ENCODE measurements around the gene MADD. TPM values are rescaled to one million over a fixed set of nuclear protein-coding genes. Genes with fewer than 3 reads are reported as not detected.

MADD gene
- total and polyA plus RNA-seq, 2 experiments from 2014 or later: 13.4 to 43.8 TPM

DNA sequence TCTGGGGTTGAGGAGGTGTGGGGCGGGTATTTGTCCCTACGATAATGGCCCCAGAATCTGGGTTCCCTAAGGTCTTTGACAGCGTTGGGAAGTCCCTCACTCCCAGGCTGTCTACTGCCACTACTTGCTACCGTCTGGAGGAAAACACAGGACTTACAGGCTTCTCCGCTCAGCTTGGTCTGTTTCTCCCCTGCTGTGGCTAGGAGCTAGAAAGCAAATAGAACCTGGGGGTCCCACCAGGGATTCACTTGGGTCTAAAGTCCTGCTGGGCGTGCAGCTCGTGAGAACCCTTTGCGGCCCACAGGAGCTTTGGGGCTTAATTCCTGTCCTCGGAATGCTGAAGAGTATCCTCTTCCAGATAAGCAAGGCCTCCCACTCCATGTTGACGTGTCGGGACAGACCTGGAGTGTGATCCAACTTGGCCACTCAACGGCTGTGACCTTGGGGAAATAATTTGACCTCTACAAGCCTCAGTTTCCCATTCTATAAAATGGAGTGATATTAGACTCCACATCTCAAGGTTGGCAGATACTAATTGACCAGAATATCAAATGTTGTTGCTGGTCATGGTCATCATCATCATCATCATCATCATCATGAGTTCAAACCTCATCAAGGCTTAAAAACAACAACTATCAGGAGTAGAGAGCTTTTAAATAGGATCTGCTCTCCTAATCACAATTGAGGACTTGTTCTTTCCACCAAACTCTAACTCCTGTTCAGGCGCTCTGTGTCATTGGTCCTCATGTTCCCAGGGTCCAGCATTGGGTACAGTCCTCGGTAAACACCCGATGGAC, 84.2 kb downstream of the MADD start:
- Mint-ChIP-seq H3K9me3 (no peaks in the 10 kb centered on the region), H3K36me3 (ENCODE audit: low read depth) (no peaks in the 10 kb centered on the region; the same call in 2 of the 3 replicates), H3K27me3 (ENCODE audit: insufficient read depth, low read depth, poor library complexity) (peaks cover 11% of the 10 kb centered on the region), H3K27ac (peak overlapping the region; percentile 13; the same call in 1 of the 2 replicates), H3K4me1 (peaks cover 8% of the 10 kb centered on the region), H3K4me3 (peak overlapping the region; percentile 68)
- no peak overlapping the region for H3K27ac ChIP-seq (ENCODE audit: low read depth)
- peaks cover 17% of the 10 kb centered on the region for H3F3A ChIP-seq (replicated peaks; ENCODE audit: low read depth)
- TF ChIP-seq, protein P1, sequence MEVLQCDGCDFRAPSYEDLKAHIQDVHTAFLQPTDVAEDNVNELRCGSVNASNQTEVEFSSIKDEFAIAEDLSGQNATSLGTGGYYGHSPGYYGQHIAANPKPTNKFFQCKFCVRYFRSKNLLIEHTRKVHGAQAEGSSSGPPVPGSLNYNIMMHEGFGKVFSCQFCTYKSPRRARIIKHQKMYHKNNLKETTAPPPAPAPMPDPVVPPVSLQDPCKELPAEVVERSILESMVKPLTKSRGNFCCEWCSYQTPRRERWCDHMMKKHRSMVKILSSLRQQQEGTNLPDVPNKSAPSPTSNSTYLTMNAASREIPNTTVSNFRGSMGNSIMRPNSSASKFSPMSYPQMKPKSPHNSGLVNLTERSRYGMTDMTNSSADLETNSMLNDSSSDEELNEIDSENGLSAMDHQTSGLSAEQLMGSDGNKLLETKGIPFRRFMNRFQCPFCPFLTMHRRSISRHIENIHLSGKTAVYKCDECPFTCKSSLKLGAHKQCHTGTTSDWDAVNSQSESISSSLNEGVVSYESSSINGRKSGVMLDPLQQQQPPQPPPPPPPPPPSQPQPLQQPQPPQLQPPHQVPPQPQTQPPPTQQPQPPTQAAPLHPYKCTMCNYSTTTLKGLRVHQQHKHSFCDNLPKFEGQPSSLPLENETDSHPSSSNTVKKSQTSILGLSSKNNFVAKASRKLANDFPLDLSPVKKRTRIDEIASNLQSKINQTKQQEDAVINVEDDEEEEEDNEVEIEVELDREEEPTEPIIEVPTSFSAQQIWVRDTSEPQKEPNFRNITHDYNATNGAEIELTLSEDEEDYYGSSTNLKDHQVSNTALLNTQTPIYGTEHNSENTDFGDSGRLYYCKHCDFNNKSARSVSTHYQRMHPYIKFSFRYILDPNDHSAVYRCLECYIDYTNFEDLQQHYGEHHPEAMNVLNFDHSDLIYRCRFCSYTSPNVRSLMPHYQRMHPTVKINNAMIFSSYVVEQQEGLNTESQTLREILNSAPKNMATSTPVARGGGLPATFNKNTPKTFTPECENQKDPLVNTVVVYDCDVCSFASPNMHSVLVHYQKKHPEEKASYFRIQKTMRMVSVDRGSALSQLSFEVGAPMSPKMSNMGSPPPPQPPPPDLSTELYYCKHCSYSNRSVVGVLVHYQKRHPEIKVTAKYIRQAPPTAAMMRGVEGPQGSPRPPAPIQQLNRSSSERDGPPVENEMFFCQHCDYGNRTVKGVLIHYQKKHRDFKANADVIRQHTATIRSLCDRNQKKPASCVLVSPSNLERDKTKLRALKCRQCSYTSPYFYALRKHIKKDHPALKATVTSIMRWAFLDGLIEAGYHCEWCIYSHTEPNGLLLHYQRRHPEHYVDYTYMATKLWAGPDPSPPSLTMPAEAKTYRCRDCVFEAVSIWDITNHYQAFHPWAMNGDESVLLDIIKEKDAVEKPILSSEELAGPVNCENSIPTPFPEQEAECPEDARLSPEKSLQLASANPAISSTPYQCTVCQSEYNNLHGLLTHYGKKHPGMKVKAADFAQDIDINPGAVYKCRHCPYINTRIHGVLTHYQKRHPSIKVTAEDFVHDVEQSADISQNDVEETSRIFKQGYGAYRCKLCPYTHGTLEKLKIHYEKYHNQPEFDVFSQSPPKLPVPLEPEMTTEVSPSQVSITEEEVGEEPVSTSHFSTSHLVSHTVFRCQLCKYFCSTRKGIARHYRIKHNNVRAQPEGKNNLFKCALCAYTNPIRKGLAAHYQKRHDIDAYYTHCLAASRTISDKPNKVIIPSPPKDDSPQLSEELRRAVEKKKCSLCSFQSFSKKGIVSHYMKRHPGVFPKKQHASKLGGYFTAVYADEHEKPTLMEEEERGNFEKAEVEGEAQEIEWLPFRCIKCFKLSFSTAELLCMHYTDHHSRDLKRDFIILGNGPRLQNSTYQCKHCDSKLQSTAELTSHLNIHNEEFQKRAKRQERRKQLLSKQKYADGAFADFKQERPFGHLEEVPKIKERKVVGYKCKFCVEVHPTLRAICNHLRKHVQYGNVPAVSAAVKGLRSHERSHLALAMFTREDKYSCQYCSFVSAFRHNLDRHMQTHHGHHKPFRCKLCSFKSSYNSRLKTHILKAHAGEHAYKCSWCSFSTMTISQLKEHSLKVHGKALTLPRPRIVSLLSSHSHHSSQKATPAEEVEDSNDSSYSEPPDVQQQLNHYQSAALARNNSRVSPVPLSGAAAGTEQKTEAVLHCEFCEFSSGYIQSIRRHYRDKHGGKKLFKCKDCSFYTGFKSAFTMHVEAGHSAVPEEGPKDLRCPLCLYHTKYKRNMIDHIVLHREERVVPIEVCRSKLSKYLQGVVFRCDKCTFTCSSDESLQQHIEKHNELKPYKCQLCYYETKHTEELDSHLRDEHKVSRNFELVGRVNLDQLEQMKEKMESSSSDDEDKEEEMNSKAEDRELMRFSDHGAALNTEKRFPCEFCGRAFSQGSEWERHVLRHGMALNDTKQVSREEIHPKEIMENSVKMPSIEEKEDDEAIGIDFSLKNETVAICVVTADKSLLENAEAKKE (CRISPR knock-in tag; IDR thresholded peaks at IDR 0.05): no peak
- TF ChIP-seq STAT1 (IDR thresholded peaks at IDR 0.05; ENCODE audit: unreplicated experiment): no peak
- no peak for TF ChIP-seq EZH2 (IDR thresholded peaks at IDR 0.05; ENCODE audit: low read depth, unreplicated experiment)
- TF ChIP-seq POLR2AphosphoS5 (IDR thresholded peaks at IDR 0.05; ENCODE audit: low read depth): no peak
- no peak for TF ChIP-seq CREB1 (CRISPR knock-in tag; IDR thresholded peaks at IDR 0.05; ENCODE audit: low read depth)
- no peak for TF ChIP-seq EZH2phosphoT487 (IDR thresholded peaks at IDR 0.05; ENCODE audit: unreplicated experiment)
- no peak for TF ChIP-seq ZNF114 (CRISPR knock-in tag; IDR thresholded peaks at IDR 0.05)
- TF ChIP-seq, protein P2, sequence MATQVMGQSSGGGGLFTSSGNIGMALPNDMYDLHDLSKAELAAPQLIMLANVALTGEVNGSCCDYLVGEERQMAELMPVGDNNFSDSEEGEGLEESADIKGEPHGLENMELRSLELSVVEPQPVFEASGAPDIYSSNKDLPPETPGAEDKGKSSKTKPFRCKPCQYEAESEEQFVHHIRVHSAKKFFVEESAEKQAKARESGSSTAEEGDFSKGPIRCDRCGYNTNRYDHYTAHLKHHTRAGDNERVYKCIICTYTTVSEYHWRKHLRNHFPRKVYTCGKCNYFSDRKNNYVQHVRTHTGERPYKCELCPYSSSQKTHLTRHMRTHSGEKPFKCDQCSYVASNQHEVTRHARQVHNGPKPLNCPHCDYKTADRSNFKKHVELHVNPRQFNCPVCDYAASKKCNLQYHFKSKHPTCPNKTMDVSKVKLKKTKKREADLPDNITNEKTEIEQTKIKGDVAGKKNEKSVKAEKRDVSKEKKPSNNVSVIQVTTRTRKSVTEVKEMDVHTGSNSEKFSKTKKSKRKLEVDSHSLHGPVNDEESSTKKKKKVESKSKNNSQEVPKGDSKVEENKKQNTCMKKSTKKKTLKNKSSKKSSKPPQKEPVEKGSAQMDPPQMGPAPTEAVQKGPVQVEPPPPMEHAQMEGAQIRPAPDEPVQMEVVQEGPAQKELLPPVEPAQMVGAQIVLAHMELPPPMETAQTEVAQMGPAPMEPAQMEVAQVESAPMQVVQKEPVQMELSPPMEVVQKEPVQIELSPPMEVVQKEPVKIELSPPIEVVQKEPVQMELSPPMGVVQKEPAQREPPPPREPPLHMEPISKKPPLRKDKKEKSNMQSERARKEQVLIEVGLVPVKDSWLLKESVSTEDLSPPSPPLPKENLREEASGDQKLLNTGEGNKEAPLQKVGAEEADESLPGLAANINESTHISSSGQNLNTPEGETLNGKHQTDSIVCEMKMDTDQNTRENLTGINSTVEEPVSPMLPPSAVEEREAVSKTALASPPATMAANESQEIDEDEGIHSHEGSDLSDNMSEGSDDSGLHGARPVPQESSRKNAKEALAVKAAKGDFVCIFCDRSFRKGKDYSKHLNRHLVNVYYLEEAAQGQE (IDR thresholded peaks at IDR 0.05; ENCODE audit: unreplicated experiment): no peak
- TF ChIP-seq ZNF331 (CRISPR knock-in tag; IDR thresholded peaks at IDR 0.05; ENCODE audit: low read depth): no peak
- TF ChIP-seq NANOG (IDR thresholded peaks at IDR 0.05; ENCODE audit: borderline replicate concordance): no peak
- TF ChIP-seq, protein P3, sequence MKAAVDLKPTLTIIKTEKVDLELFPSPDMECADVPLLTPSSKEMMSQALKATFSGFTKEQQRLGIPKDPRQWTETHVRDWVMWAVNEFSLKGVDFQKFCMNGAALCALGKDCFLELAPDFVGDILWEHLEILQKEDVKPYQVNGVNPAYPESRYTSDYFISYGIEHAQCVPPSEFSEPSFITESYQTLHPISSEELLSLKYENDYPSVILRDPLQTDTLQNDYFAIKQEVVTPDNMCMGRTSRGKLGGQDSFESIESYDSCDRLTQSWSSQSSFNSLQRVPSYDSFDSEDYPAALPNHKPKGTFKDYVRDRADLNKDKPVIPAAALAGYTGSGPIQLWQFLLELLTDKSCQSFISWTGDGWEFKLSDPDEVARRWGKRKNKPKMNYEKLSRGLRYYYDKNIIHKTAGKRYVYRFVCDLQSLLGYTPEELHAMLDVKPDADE (IDR thresholded peaks at IDR 0.05): no peak
- no peak for TF ChIP-seq JUNB (IDR thresholded peaks at IDR 0.05; ENCODE audit: unreplicated experiment)
- TF ChIP-seq, protein P4, sequence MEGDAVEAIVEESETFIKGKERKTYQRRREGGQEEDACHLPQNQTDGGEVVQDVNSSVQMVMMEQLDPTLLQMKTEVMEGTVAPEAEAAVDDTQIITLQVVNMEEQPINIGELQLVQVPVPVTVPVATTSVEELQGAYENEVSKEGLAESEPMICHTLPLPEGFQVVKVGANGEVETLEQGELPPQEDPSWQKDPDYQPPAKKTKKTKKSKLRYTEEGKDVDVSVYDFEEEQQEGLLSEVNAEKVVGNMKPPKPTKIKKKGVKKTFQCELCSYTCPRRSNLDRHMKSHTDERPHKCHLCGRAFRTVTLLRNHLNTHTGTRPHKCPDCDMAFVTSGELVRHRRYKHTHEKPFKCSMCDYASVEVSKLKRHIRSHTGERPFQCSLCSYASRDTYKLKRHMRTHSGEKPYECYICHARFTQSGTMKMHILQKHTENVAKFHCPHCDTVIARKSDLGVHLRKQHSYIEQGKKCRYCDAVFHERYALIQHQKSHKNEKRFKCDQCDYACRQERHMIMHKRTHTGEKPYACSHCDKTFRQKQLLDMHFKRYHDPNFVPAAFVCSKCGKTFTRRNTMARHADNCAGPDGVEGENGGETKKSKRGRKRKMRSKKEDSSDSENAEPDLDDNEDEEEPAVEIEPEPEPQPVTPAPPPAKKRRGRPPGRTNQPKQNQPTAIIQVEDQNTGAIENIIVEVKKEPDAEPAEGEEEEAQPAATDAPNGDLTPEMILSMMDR (conservative IDR thresholded peaks at IDR 0.05; ENCODE audit: low read depth in 2 of 2): no peak
- H3K4me2 ChIP-seq: peak overlapping the region; percentile 71
- no peaks in the 10 kb centered on the region for H3K79me2 ChIP-seq (replicated peaks; ENCODE audit: insufficient read depth)
- peak overlapping the region; percentile 93 for H2AFZ ChIP-seq
- no peaks in the 10 kb centered on the region for H4K20me1 ChIP-seq (replicated peaks; ENCODE audit: insufficient read depth)
- H3K9me2 ChIP-seq (ENCODE audit: insufficient read depth): no peaks in the 10 kb centered on the region
- ATAC-seq: no peak
- no peak for DNase-seq (ENCODE audit: low spot score)
- H3K27me3 ChIP-seq (ENCODE audit: insufficient read depth): no peaks in the 10 kb centered on the region
- H3K4me3 ChIP-seq: peak overlapping the region; percentile 71
- peaks cover 7% of the 10 kb centered on the region; the same call in 1 of the 2 replicates for H3K4me1 ChIP-seq (ENCODE audit: insufficient read depth)
- H3K36me3 ChIP-seq (ENCODE audit: insufficient read depth): no peaks in the 10 kb centered on the region

All from GM23338 (cell line).